Nucleus accumbens (tissue), 56 donors: ENCODE results near the gene CACNA1C.

Experiments used
- DNase-seq, 56 donors: peaks; one replicate each; lab custom pipeline; 2025; lab: John Stamatoyannopoulos, UW

Gene CACNA1C

GRCh38 chr12:2456813-2457186 is 404.0 kb downstream of the CACNA1C start:
- DNase-seq, result no peak

GRCh38 chr12:2457215-2457932 is 404.6 kb downstream of the CACNA1C start:
- DNase-seq, result no peak

GRCh38 chr12:2457933-2458414 is 405.2 kb downstream of the CACNA1C start:
- no peak for DNase-seq

GRCh38 chr12:2460051-2460670 is 407.4 kb downstream of the CACNA1C start:
- DNase-seq, result no peak

GRCh38 chr12:2461046-2461445 is 408.3 kb downstream of the CACNA1C start:
- DNase-seq, result no peak

- DNase-seq, result no peak
Observed at GRCh38 chr12:2461645-2462044, 408.9 kb downstream of the CACNA1C start.

- DNase-seq, result no peak
Observed at GRCh38 chr12:2462087-2462486, 409.3 kb downstream of the CACNA1C start.

- DNase-seq, result no peak
Observed at GRCh38 chr12:2463719-2464118, 410.9 kb downstream of the CACNA1C start.

- no peak for DNase-seq
Observed at GRCh38 chr12:2465681-2466080, 412.9 kb downstream of the CACNA1C start.

- DNase-seq, result no peak
Observed at GRCh38 chr12:2466211-2466610, 413.4 kb downstream of the CACNA1C start.

GRCh38 chr12:2467447-2468195 is 414.8 kb downstream of the CACNA1C start:
- DNase-seq, result no peak

- no peak for DNase-seq
Observed at GRCh38 chr12:2475984-2476383, 423.2 kb downstream of the CACNA1C start.

GRCh38 chr12:2477009-2477766 is 424.4 kb downstream of the CACNA1C start:
- peak in 2 of 56 donors; percentile 6 to 39 for DNase-seq

GRCh38 chr12:2479851-2480535 is 427.2 kb downstream of the CACNA1C start:
- no peak for DNase-seq

GRCh38 chr12:2481346-2481745 is 428.6 kb downstream of the CACNA1C start:
- no peak for DNase-seq

- DNase-seq, result no peak
Observed at GRCh38 chr12:2481951-2482350, 429.2 kb downstream of the CACNA1C start.

- DNase-seq, result no peak
Observed at GRCh38 chr12:2482938-2483660, 430.3 kb downstream of the CACNA1C start.

- no peak for DNase-seq
Observed at GRCh38 chr12:2483713-2484112, 430.9 kb downstream of the CACNA1C start.

GRCh38 chr12:2484141-2484776 is 431.5 kb downstream of the CACNA1C start:
- DNase-seq, result no peak
